Suprapubic skin (tissue), 4 donors: ENCODE data around the gene KCMF1. TPM values are rescaled to one million over a fixed set of nuclear protein-coding genes. Genes with fewer than 3 reads are reported as not detected.

Experiments used
- DNase-seq, 2 donors: peaks; one replicate each; pipeline ENCODE4 v3.0.0-alpha.2; 2019; ENCODE audit warnings: low spot score in 2 of 2
- H3K27ac ChIP-seq: fragments of 200-600 bp; sonication (generic); one replicate; pipeline ENCODE4 v1.5.1; 2019
- H3K27me3 ChIP-seq: fragments of 200-600 bp; sonication (generic); one replicate; pipeline ENCODE4 v1.5.1; 2019
- H3K36me3 ChIP-seq: fragments of 200-600 bp; sonication (generic); one replicate; pipeline ENCODE4 v1.5.1; 2019
- H3K4me1 ChIP-seq: fragments of 200-600 bp; sonication (generic); one replicate; pipeline ENCODE4 v1.5.1; 2019
- H3K4me3 ChIP-seq: fragments of 200-600 bp; sonication (generic); one replicate; pipeline ENCODE4 v1.5.1; 2019; ENCODE audit warnings: mild to moderate bottlenecking
- H3K9me3 ChIP-seq: fragments of 200-600 bp; sonication (generic); one replicate; pipeline ENCODE4 v1.5.1; 2019
- CTCF ChIP-seq, 2 donors: fragments of 200-600 bp in 1 of 2; fragments of 450-650 bp in 1 of 2; sonication (generic) in 1 of 2; IDR thresholded peaks; one replicate each; pipeline ENCODE4 v1.5.1; 2016 to 2019; ENCODE audit warnings: antibody characterized with exemption in 2 of 2, mild to moderate bottlenecking in 1 of 2, moderate library complexity in 1 of 2
- EP300 ChIP-seq: sonication (generic); formaldehyde crosslinking; IDR thresholded peaks from one replicate; pipeline ENCODE4 v1.6.1; 2017; ENCODE audit warnings: antibody characterized with exemption
- POLR2A ChIP-seq, 2 donors: fragments of 450-650 bp; IDR thresholded peaks; one replicate each; pipeline ENCODE4 v1.6.1; 2017; ENCODE audit warnings: antibody characterized with exemption in 2 of 2, mild to moderate bottlenecking in 2 of 2, moderate library complexity in 2 of 2
- POLR2AphosphoS5 ChIP-seq, 3 donors: sonication (generic); formaldehyde crosslinking; IDR thresholded peaks; one replicate each; pipeline ENCODE4 v1.6.1; 2017; ENCODE audit warnings: antibody characterized with exemption in 3 of 3
- WGBS: methylation state at CpG from one replicate; pipeline ENCODE4 v1.1.5; 2018; 5-methylcytosine and 5-hydroxymethylcytosine counted together
- total RNA-seq, 4 donors: library from RNA; depleted of rRNA; stranded (reverse); fragments of >200 nt; gene quantifications; one replicate each; pipeline ENCODE4 v1.1.0, GENCODE V29; 2016

Gene KCMF1
- total RNA-seq, 4 donors from 2014 or later, result 23.5 to 42.6 (median 29.3) TPM

DNA sequence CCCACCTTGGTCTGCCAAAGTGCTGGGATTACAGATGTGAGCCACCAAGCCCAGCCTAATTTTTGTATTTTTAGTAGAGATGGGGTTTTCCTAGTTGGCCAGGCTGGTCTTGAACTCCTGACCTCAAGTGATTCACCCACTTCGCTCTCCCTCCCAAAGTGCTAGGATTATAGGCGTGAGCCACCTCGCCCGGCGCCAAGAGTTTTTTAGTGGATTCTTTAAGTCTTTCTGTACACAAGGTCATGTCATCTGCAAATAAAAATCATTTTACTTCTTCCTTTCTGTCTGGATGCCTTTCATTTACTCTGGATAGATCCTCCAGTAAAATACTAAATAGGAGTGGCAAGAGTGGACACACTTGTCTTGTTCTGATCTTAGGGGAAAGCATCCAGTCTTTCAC is 61.7 kb downstream of the KCMF1 start:
- TF ChIP-seq POLR2A (IDR thresholded peaks at IDR 0.05) (no peak), EP300 (no peak), POLR2AphosphoS5 (IDR thresholded peaks at IDR 0.05) (no peak), CTCF (IDR thresholded peaks at IDR 0.05) (no peak)
- no peaks in the 10 kb centered on the region for H3K27me3 ChIP-seq
- WGBS, result 92% methylated on average over 5 of the region's 5 CpGs
- H3K27ac ChIP-seq, result no peak overlapping the region
- no peak for DNase-seq
- H3K4me1 ChIP-seq, result no peaks in the 10 kb centered on the region
- H3K9me3 ChIP-seq, result no peaks in the 10 kb centered on the region
- H3K4me3 ChIP-seq, result no peak overlapping the region
- peaks cover 56% of the 10 kb centered on the region for H3K36me3 ChIP-seq

- Histone ChIP-seq H3K36me3 (peaks cover 56% of the 10 kb centered on the region), H3K27ac (no peak overlapping the region), H3K4me3 (no peak overlapping the region), H3K4me1 (no peaks in the 10 kb centered on the region), H3K27me3 (no peaks in the 10 kb centered on the region), H3K9me3 (no peaks in the 10 kb centered on the region)
- 88% methylated on average over 2 of the region's 2 CpGs for WGBS
- TF ChIP-seq EP300, result no peak
- TF ChIP-seq CTCF (IDR thresholded peaks at IDR 0.05), result no peak
- no peak for TF ChIP-seq POLR2A (IDR thresholded peaks at IDR 0.05)
- no peak for TF ChIP-seq POLR2AphosphoS5 (IDR thresholded peaks at IDR 0.05)
- no peak for DNase-seq
These were observed 62.4 kb downstream of the KCMF1 start for GRCh38 chr2:85033388-85033787.

- Histone ChIP-seq H3K9me3 (no peaks in the 10 kb centered on the region), H3K27me3 (no peaks in the 10 kb centered on the region), H3K4me3 (no peak overlapping the region), H3K4me1 (no peaks in the 10 kb centered on the region), H3K36me3 (peaks cover 48% of the 10 kb centered on the region), H3K27ac (no peak overlapping the region)
- DNase-seq, result no peak
- TF ChIP-seq CTCF (IDR thresholded peaks at IDR 0.05), result no peak
- TF ChIP-seq EP300, result no peak
- TF ChIP-seq POLR2AphosphoS5 (IDR thresholded peaks at IDR 0.05), result no peak
- TF ChIP-seq POLR2A (IDR thresholded peaks at IDR 0.05), result no peak
- WGBS, result 83% methylated on average over 2 of the region's 2 CpGs
These were observed 63.2 kb downstream of the KCMF1 start for GRCh38 chr2:85034158-85034557.

- 95% methylated on average over 7 of the region's 7 CpGs for WGBS
- Histone ChIP-seq H3K9me3 (no peaks in the 10 kb centered on the region), H3K27ac (no peak overlapping the region), H3K4me3 (no peak overlapping the region), H3K4me1 (no peaks in the 10 kb centered on the region), H3K36me3 (peaks cover 33% of the 10 kb centered on the region), H3K27me3 (no peaks in the 10 kb centered on the region)
- TF ChIP-seq EP300, result no peak
- no peak for DNase-seq
These were observed 66.7 kb downstream of the KCMF1 start for GRCh38 chr2:85037622-85038021.

- H3K36me3 ChIP-seq, result peaks cover 38% of the 10 kb centered on the region
- TF ChIP-seq POLR2A (IDR thresholded peaks at IDR 0.05) (no peak), CTCF (IDR thresholded peaks at IDR 0.05) (no peak), POLR2AphosphoS5 (IDR thresholded peaks at IDR 0.05) (no peak)
These were observed 71.4 kb downstream of the KCMF1 start for GRCh38 chr2:85042330-85042729.

GRCh38 chr2:85048534-85048933 is 77.6 kb downstream of the KCMF1 start:
- H3K9me3 ChIP-seq, result no peaks in the 10 kb centered on the region
- H3K27ac ChIP-seq, result no peak overlapping the region
- H3K4me1 ChIP-seq, result peaks cover 4% of the 10 kb centered on the region
- DNase-seq, result no peak
- TF ChIP-seq CTCF (IDR thresholded peaks at IDR 0.05) (no peak), POLR2AphosphoS5 (IDR thresholded peaks at IDR 0.05) (no peak), EP300 (no peak), POLR2A (IDR thresholded peaks at IDR 0.05) (no peak)
- 92% methylated on average over 3 of the region's 3 CpGs for WGBS
- no peak overlapping the region for H3K4me3 ChIP-seq
- no peaks in the 10 kb centered on the region for H3K27me3 ChIP-seq
- H3K36me3 ChIP-seq, result peaks cover 74% of the 10 kb centered on the region

More at GRCh38 chr2:85042330-85042729, 71.4 kb downstream of the KCMF1 start:
- Histone ChIP-seq H3K9me3 (no peaks in the 10 kb centered on the region), H3K4me1 (no peaks in the 10 kb centered on the region), H3K27me3 (no peaks in the 10 kb centered on the region), H3K27ac (no peak overlapping the region), H3K4me3 (no peak overlapping the region)
- DNase-seq, result no peak
- 94% methylated on average over 4 of the region's 4 CpGs for WGBS
